Liver (tissue), 9 donors: ENCODE data around the gene TMEM135. TPM values are rescaled to one million over a fixed set of nuclear protein-coding genes. Genes with fewer than 3 reads are reported as not detected.
"Not testable (repeated sequence)": the region's sequence is repeated elsewhere in the genome, so short reads cannot be mapped to it uniquely, and the experiment has no call there.

ENCODE experiments used
- DNase-seq: peaks from one replicate; pipeline ENCODE4 v3.0.0-alpha.2; 2017; ENCODE audit warnings: low spot score
- H3K27ac ChIP-seq, 2 donors: one replicate each; pipeline ENCODE4 v1.7.0; 2013; ENCODE audit warnings: inconsistent platforms in 2 of 2, low read length in 2 of 2, control low read depth in 1 of 2, low read depth in 1 of 2, mild to moderate bottlenecking in 1 of 2
- H3K27me3 ChIP-seq, 4 donors: one replicate each; pipeline versions ENCODE4 v1.6.1 to v1.7.0; 2013; ENCODE audit warnings: low read length in 3 of 4, inconsistent platforms in 1 of 4, mild to moderate bottlenecking in 1 of 4, moderate library complexity in 1 of 4; ENCODE audit not compliant: control insufficient read depth in 4 of 4, insufficient read depth in 4 of 4
- H3K36me3 ChIP-seq, 4 donors: one replicate each; pipeline versions ENCODE4 v1.6.1 to v1.7.0; 2013; ENCODE audit warnings: low read length in 3 of 4, mild to moderate bottlenecking in 3 of 4, low read depth in 1 of 4, moderate library complexity in 1 of 4; ENCODE audit not compliant: control insufficient read depth in 4 of 4, insufficient read depth in 3 of 4
- H3K4me1 ChIP-seq, 4 donors: one replicate each; pipeline versions ENCODE4 v1.6.1 to v1.7.0; 2013; ENCODE audit warnings: low read length in 3 of 4, mild to moderate bottlenecking in 3 of 4, moderate library complexity in 1 of 4; ENCODE audit not compliant: control insufficient read depth in 4 of 4, insufficient read depth in 4 of 4
- H3K4me3 ChIP-seq, 3 donors: one replicate each; pipeline versions ENCODE4 v1.6.1 to v1.7.0; 2013; ENCODE audit warnings: low read length in 3 of 3, control low read depth in 1 of 3, low read depth in 1 of 3, mild to moderate bottlenecking in 1 of 3
- H3K9ac ChIP-seq, 2 donors: one replicate each; pipeline ENCODE4 v1.7.0; 2013; ENCODE audit warnings: low read length in 2 of 2, mild to moderate bottlenecking in 2 of 2, moderate library complexity in 2 of 2, control low read depth in 1 of 2, low read depth in 1 of 2
- H3K9me3 ChIP-seq, 4 donors: one replicate each; pipeline versions ENCODE4 v1.6.1 to v1.7.0; 2013; ENCODE audit warnings: low read length in 3 of 4; ENCODE audit not compliant: control insufficient read depth in 4 of 4
- EGR1 ChIP-seq, 2 donors: IDR thresholded peaks; 2 replicates each; pipeline ENCODE4 v1.6.1; 2016 to 2018; ENCODE audit warnings: antibody characterized with exemption in 2 of 2, low read depth in 2 of 2
- FOXA2 ChIP-seq: IDR thresholded peaks from 2 replicates; pipeline ENCODE4 v1.6.1; 2016; ENCODE audit warnings: antibody characterized with exemption
- GABPA ChIP-seq, 2 donors: IDR thresholded peaks in 1 of 2; conservative IDR thresholded peaks in 1 of 2; 2 replicates each; pipeline ENCODE4 v1.6.1; 2016; ENCODE audit warnings: antibody characterized with exemption in 2 of 2, mild to moderate bottlenecking in 1 of 2, moderate library complexity in 1 of 2
- HNF4A ChIP-seq, 2 donors: conservative IDR thresholded peaks; 2 replicates each; pipeline ENCODE4 v1.6.1; 2016; ENCODE audit warnings: antibody characterized with exemption in 2 of 2, mild to moderate bottlenecking in 2 of 2
- HNF4G ChIP-seq: IDR thresholded peaks from 2 replicates; pipeline ENCODE4 v1.6.1; 2016; ENCODE audit warnings: antibody characterized with exemption
- JUND ChIP-seq, 2 donors: IDR thresholded peaks; 2 replicates each; pipeline ENCODE4 v1.6.1; 2016; ENCODE audit warnings: antibody characterized with exemption in 2 of 2
- NR2F2 ChIP-seq: IDR thresholded peaks from 2 replicates; pipeline ENCODE4 v1.6.1; 2016; ENCODE audit warnings: antibody characterized with exemption
- RAD21 ChIP-seq, 2 donors: IDR thresholded peaks; 2 replicates each; pipeline ENCODE4 v1.6.1; 2016; ENCODE audit warnings: antibody characterized with exemption in 2 of 2, mild to moderate bottlenecking in 2 of 2
- SP1 ChIP-seq: IDR thresholded peaks from 2 replicates; pipeline ENCODE4 v1.6.1; 2018; ENCODE audit warnings: antibody characterized with exemption, mild to moderate bottlenecking
- YY1 ChIP-seq: IDR thresholded peaks from 2 replicates; pipeline ENCODE4 v1.6.1; 2016; ENCODE audit warnings: antibody characterized with exemption, mild to moderate bottlenecking
- ZBTB33 ChIP-seq: IDR thresholded peaks from 2 replicates; pipeline ENCODE4 v1.6.1; 2016; ENCODE audit warnings: antibody characterized with exemption
- WGBS: extraction: QIAGEN DNeasy Blood & Tissue Kit; methylation state at CpG from one replicate; pipeline ENCODE4 v1.1.7; 2013; 5-methylcytosine and 5-hydroxymethylcytosine counted together
- polyA plus RNA-seq, 2 donors: library from polyadenylated mRNA; stranded (reverse) in 1 of 2; unstranded in 1 of 2; fragments of 200-250 nt in 1 of 2; fragments of >200 nt in 1 of 2; fragmentation: Nextera tagmentation in 1 of 2; extraction: Ambion mirVana in 1 of 2; gene quantifications; one replicate each; pipeline versions ENCODE4 v1.2.1 to v1.2.3, GENCODE V29; 2013 to 2015
- total RNA-seq, 2 donors: library from RNA; depleted of rRNA; stranded (reverse); fragments of >200 nt; gene quantifications; one replicate each; pipeline ENCODE4 v1.2.3, GENCODE V29; 2014
- TF ChIP-seq, protein P1 (sequence below): IDR thresholded peaks from 2 replicates; pipeline ENCODE4 v1.6.1; 2016; ENCODE audit warnings: antibody characterized with exemption
- TF ChIP-seq, protein P2 (sequence below): IDR thresholded peaks from 2 replicates; pipeline ENCODE4 v1.6.1; 2016; ENCODE audit warnings: antibody characterized with exemption, mild to moderate bottlenecking
- TF ChIP-seq, protein P3 (sequence below): fragments of 150-350 bp; IDR thresholded peaks from 2 replicates; pipeline ENCODE4 v1.5.1; 2017; ENCODE audit warnings: improper control_type of control experiment, low read depth, low read length; ENCODE audit not compliant: missing input control
- TF ChIP-seq, protein P4 (sequence below): IDR thresholded peaks from 2 replicates; pipeline ENCODE4 v1.6.1; 2016; ENCODE audit warnings: antibody characterized with exemption
- donor health status: healthy.
- donor health status: healthy.
- donor health status: healthy.
- donor health status: healthy.
- donor health status: healthy.

Gene TMEM135
- total and polyA plus RNA-seq, 4 donors, result 10.0 to 38.9 (median 23.5) TPM

GRCh38 chr11:87154246-87154645, 116.5 kb downstream of the TMEM135 start:
- 96% methylated on average over 2 of the region's 2 CpGs for WGBS
- Histone ChIP-seq H3K4me3 (no peak overlapping the region), H3K36me3 (no peaks in the 10 kb centered on the region), H3K27me3 (no peaks in the 10 kb centered on the region), H3K9me3 (no peaks in the 10 kb centered on the region), H3K4me1 (peaks cover 0 to 1% (median 0%) of the 10 kb centered on the region in 4 donors), H3K9ac (no peak overlapping the region), H3K27ac (no peak overlapping the region)
- no peak for DNase-seq
- TF ChIP-seq RAD21 (IDR thresholded peaks at IDR 0.05) (no peak), HNF4A (conservative IDR thresholded peaks at IDR 0.05) (no peak), ZBTB33 (no peak), YY1 (no peak), GABPA (IDR thresholded peaks at IDR 0.05 in 1 of 2, conservative IDR thresholded peaks at IDR 0.05 in 1 of 2) (no peak), FOXA2 (no peak), HNF4G (no peak), JUND (IDR thresholded peaks at IDR 0.05) (no peak), EGR1 (IDR thresholded peaks at IDR 0.05; ENCODE audit: low read depth in 2 of 2) (no peak)
- TF ChIP-seq, protein P1, sequence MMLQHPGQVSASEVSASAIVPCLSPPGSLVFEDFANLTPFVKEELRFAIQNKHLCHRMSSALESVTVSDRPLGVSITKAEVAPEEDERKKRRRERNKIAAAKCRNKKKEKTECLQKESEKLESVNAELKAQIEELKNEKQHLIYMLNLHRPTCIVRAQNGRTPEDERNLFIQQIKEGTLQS, result no peak
- TF ChIP-seq, protein P2, sequence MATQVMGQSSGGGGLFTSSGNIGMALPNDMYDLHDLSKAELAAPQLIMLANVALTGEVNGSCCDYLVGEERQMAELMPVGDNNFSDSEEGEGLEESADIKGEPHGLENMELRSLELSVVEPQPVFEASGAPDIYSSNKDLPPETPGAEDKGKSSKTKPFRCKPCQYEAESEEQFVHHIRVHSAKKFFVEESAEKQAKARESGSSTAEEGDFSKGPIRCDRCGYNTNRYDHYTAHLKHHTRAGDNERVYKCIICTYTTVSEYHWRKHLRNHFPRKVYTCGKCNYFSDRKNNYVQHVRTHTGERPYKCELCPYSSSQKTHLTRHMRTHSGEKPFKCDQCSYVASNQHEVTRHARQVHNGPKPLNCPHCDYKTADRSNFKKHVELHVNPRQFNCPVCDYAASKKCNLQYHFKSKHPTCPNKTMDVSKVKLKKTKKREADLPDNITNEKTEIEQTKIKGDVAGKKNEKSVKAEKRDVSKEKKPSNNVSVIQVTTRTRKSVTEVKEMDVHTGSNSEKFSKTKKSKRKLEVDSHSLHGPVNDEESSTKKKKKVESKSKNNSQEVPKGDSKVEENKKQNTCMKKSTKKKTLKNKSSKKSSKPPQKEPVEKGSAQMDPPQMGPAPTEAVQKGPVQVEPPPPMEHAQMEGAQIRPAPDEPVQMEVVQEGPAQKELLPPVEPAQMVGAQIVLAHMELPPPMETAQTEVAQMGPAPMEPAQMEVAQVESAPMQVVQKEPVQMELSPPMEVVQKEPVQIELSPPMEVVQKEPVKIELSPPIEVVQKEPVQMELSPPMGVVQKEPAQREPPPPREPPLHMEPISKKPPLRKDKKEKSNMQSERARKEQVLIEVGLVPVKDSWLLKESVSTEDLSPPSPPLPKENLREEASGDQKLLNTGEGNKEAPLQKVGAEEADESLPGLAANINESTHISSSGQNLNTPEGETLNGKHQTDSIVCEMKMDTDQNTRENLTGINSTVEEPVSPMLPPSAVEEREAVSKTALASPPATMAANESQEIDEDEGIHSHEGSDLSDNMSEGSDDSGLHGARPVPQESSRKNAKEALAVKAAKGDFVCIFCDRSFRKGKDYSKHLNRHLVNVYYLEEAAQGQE, result no peak
- TF ChIP-seq, protein P3, sequence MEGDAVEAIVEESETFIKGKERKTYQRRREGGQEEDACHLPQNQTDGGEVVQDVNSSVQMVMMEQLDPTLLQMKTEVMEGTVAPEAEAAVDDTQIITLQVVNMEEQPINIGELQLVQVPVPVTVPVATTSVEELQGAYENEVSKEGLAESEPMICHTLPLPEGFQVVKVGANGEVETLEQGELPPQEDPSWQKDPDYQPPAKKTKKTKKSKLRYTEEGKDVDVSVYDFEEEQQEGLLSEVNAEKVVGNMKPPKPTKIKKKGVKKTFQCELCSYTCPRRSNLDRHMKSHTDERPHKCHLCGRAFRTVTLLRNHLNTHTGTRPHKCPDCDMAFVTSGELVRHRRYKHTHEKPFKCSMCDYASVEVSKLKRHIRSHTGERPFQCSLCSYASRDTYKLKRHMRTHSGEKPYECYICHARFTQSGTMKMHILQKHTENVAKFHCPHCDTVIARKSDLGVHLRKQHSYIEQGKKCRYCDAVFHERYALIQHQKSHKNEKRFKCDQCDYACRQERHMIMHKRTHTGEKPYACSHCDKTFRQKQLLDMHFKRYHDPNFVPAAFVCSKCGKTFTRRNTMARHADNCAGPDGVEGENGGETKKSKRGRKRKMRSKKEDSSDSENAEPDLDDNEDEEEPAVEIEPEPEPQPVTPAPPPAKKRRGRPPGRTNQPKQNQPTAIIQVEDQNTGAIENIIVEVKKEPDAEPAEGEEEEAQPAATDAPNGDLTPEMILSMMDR, result no peak
- TF ChIP-seq, protein P4, sequence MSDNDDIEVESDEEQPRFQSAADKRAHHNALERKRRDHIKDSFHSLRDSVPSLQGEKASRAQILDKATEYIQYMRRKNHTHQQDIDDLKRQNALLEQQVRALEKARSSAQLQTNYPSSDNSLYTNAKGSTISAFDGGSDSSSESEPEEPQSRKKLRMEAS, result no peak

DNA sequence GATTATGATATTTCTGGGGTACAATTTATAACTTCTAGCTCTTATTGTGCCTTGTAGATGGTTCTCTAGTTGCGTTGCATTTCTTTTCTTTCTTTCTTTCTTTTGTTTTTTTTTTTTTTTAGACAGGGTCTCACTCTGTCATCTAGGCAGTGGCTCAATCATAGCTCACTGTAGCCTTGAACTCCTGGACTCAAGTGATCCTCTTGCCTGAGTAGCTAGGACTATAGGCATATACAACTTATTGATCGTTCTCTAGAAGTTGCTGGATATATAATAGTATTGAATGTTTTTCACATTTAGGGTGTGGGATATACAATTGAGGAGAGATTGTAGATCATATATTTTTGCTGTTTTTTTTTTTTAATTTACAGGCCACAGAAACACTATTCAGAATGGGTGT, 119.2 kb downstream of the TMEM135 start:
- no peak overlapping the region for H3K9ac ChIP-seq
- TF ChIP-seq ZBTB33 (no peak), HNF4A (conservative IDR thresholded peaks at IDR 0.05) (no peak), GABPA (IDR thresholded peaks at IDR 0.05 in 1 of 2, conservative IDR thresholded peaks at IDR 0.05 in 1 of 2) (no peak), FOXA2 (no peak), YY1 (no peak), EGR1 (IDR thresholded peaks at IDR 0.05; ENCODE audit: low read depth in 2 of 2) (no peak), JUND (IDR thresholded peaks at IDR 0.05) (no peak), RAD21 (IDR thresholded peaks at IDR 0.05) (no peak), NR2F2 (no peak), SP1 (no peak)
- TF ChIP-seq, protein P1, result no peak
- TF ChIP-seq, protein P3, result no peak
- no peaks in the 10 kb centered on the region for H3K27me3 ChIP-seq
- DNase-seq, result no peak
- H3K4me3 ChIP-seq, result no peak overlapping the region
- H3K4me1 ChIP-seq, result no peaks in the 10 kb centered on the region
- no peaks in the 10 kb centered on the region for H3K9me3 ChIP-seq
- H3K27ac ChIP-seq, result no peak overlapping the region
- H3K36me3 ChIP-seq, result no peaks in the 10 kb centered on the region
- WGBS, result 94% methylated on average over 2 of the region's 2 CpGs

DNA sequence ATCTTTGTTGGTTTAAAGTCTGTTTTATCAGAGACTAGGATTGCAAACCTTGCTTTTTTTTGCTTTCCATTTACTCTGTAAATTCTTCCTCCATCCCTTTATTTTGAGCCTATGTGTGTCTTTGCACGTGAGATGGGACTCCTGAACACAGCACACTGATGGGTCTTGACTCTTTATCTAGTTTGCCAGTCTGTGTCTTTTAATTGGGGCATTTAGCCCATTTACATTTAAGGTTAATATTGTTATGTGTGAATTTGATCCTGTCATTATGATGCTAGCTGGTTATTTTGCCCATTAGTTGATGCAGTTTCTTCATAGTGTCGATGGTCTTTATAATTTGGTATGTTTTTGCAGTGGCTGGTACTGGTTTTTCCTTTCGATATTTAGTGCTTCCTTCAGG, 131.3 kb downstream of the TMEM135 start:
- WGBS, result 94% methylated on average over 3 of the region's 3 CpGs
- not testable (repeated sequence) for H3K36me3 ChIP-seq

More for the DNA sequence above, 131.3 kb downstream of the TMEM135 start:
- not testable (repeated sequence) for DNase-seq, H3K9me3 ChIP-seq, H3K9ac ChIP-seq, H3K4me1 ChIP-seq, H3K27me3 ChIP-seq, H3K27ac ChIP-seq, H3K4me3 ChIP-seq
